SK-N-SH (cell line): ENCODE results near the gene COL26A1.

Source experiments
- EZH2phosphoT487 ChIP-seq: fragments of 200-600 bp; sonication (generic); IDR thresholded peaks from 2 replicates; pipeline ENCODE4 v1.6.1; 2017; ENCODE audit warnings: low read depth, mixed run types, mild to moderate bottlenecking, antibody characterized with exemption, moderate library complexity, borderline replicate concordance
- JUND ChIP-seq: IDR thresholded peaks from 2 replicates; pipeline ENCODE4 v1.4.0; 2012
- POLR2AphosphoS5 ChIP-seq: IDR thresholded peaks from 2 replicates; pipeline ENCODE4 v1.6.1; 2012; ENCODE audit warnings: low read depth, low read length
- TF ChIP-seq, protein P1 (sequence below): fragments of 200-600 bp; sonication (generic); IDR thresholded peaks from 2 replicates; pipeline ENCODE4 v1.6.1; 2017; ENCODE audit warnings: antibody characterized with exemption, mild to moderate bottlenecking, moderate library complexity
- TF ChIP-seq, protein P2 (sequence below): fragments of 150-350 bp; IDR thresholded peaks from 2 replicates; pipeline ENCODE4 v1.6.1; 2016; ENCODE audit warnings: mild to moderate bottlenecking, low read depth, low read length

DNA sequence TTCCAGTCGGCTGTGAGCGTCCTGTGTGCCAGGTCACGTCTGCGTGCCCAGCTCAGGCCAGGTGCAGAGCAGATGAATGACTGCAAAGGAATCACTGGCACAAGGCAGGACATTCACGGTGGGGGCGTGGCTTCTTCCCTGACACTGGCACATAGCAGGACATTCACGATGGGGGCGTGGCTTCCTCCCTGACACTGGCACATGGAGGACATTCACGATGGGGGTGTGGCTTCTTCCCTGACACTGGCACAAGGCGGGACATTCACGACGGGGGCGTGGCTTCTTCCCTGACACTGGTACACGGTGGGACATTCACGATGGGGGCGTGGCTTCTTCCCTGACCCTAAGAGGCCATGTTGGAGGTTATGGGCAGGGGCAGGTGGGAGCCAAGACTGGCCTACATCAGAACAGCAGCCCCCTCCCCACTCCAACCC is 202.1 kb downstream of the COL26A1 start:
- TF ChIP-seq, protein P1, sequence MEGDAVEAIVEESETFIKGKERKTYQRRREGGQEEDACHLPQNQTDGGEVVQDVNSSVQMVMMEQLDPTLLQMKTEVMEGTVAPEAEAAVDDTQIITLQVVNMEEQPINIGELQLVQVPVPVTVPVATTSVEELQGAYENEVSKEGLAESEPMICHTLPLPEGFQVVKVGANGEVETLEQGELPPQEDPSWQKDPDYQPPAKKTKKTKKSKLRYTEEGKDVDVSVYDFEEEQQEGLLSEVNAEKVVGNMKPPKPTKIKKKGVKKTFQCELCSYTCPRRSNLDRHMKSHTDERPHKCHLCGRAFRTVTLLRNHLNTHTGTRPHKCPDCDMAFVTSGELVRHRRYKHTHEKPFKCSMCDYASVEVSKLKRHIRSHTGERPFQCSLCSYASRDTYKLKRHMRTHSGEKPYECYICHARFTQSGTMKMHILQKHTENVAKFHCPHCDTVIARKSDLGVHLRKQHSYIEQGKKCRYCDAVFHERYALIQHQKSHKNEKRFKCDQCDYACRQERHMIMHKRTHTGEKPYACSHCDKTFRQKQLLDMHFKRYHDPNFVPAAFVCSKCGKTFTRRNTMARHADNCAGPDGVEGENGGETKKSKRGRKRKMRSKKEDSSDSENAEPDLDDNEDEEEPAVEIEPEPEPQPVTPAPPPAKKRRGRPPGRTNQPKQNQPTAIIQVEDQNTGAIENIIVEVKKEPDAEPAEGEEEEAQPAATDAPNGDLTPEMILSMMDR, result no peak
- TF ChIP-seq, protein P2, sequence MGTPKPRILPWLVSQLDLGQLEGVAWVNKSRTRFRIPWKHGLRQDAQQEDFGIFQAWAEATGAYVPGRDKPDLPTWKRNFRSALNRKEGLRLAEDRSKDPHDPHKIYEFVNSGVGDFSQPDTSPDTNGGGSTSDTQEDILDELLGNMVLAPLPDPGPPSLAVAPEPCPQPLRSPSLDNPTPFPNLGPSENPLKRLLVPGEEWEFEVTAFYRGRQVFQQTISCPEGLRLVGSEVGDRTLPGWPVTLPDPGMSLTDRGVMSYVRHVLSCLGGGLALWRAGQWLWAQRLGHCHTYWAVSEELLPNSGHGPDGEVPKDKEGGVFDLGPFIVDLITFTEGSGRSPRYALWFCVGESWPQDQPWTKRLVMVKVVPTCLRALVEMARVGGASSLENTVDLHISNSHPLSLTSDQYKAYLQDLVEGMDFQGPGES, result no peak
- TF ChIP-seq JUND, result no peak
- TF ChIP-seq EZH2phosphoT487, result no peak
- TF ChIP-seq POLR2AphosphoS5, result no peak
